T-helper 2 cell treated with Interferon-gamma antibody and Interleukin-4, amounts not matched to agents 5 μg/mL and 100 μg/mL, for 36 hours (primary cell): ENCODE results near the gene USH1G.
"Not testable (repeated sequence)": the region's sequence is repeated elsewhere in the genome, so short reads cannot be mapped to it uniquely, and the experiment has no call there.

Source experiments
- DNase-seq: peaks from one replicate; pipeline ENCODE4 v3.0.0; 2021; ENCODE audit warnings: low spot score
- H3K27ac Mint-ChIP-seq: one replicate; pipeline ENCODE4 v1.8.0; 2021; ENCODE audit warnings: mild to moderate bottlenecking, mixed read lengths
- H3K27me3 Mint-ChIP-seq: one replicate; pipeline ENCODE4 v1.8.0; 2021; ENCODE audit warnings: low read depth, mixed read lengths
- H3K36me3 Mint-ChIP-seq: one replicate; pipeline ENCODE4 v1.8.0; 2021; ENCODE audit warnings: low read depth, mixed read lengths
- H3K4me1 Mint-ChIP-seq: one replicate; pipeline ENCODE4 v1.8.0; 2021; ENCODE audit warnings: low read depth, mixed read lengths
- H3K4me3 Mint-ChIP-seq: one replicate; pipeline ENCODE4 v1.8.0; 2022; ENCODE audit warnings: mild to moderate bottlenecking, moderate library complexity, mixed read lengths
- H3K9me3 Mint-ChIP-seq: one replicate; pipeline ENCODE4 v1.8.0; 2021; ENCODE audit warnings: mixed read lengths

Gene USH1G

DNA sequence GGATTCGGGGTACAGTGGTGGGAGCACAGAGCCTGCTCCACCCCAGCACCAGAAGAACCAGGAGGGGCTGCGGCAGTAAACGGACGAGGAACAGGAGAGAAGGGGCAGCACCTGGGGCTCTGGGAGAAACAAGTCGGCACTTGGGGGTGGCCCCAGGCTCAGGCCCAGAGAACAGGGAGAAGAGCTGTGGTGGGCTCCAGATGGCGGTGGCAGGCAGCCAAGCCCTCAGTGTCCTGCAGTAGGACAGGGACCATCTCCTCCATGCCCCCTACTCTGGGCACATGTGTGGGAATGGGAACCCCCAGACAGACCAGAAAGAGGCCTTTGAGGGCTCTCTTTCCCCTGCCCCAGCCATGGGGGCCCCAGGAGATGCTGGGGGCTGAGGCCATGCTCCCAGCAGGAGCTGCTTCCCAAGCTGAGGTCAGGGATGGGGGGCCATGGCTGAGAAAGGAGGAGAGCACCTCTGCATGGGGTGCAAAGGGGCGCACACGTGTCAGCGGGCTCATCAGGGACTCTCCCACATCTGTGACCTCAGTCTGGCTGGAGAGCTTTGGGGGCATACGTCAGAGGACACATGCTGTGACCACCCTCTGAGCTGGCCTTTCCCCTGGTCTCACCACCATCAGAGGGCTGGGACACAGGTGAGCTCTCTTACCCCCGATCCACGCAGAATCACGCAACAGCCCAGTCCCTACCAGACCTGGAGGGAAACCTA, 6.8 kb downstream of the USH1G start:
- no peak overlapping the region for H3K4me3 Mint-ChIP-seq
- H3K4me1 Mint-ChIP-seq, result no peaks in the 10 kb centered on the region
- no peak overlapping the region for H3K27ac Mint-ChIP-seq
- H3K36me3 Mint-ChIP-seq, result no peaks in the 10 kb centered on the region
- peaks cover 14% of the 10 kb centered on the region for H3K27me3 Mint-ChIP-seq
- DNase-seq, result no peak
- no peaks in the 10 kb centered on the region for H3K9me3 Mint-ChIP-seq

DNA sequence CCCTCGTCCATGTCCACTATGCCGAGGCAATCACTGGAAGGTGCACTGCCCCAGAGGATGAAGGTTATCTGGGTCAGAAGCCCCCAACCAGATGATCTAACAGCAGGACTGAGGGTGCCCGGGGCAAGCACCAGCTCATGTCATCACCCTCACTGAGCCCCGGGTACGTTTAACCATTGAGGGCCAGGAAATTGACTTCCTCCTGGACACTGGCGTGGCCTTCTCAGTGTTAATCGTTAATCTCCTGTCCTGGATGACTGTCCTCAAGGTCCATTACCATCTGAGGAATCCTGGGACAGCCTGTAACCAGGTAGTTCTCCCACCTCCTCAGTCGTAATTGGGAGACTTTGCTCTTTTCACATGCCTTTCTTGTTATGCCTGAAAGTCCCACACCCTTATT, 11.6 kb downstream of the USH1G start:
- H3K4me3 Mint-ChIP-seq, H3K9me3 Mint-ChIP-seq, H3K27ac Mint-ChIP-seq: not testable (repeated sequence)

DNA sequence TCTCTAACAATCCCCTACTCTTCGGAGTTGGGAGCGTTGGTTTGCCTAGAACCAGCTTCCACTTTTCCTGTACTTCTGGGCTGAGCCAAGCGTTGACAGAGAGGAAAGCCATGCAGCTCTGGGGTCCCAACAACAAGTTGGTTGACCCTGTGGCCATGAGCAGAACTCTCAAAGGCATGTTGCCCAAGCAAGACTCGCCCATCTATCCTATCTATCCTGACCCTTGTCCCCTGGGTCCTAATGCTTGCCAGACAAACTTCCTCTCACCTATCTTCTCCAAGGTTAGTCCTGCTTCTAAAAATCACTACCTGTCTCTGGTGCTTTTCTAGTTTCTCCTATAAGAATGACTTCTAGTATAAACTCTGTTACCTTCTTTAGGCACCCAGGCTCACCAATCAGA, 14.0 kb downstream of the USH1G start:
- H3K36me3 Mint-ChIP-seq, H3K9me3 Mint-ChIP-seq, H3K4me1 Mint-ChIP-seq, H3K27ac Mint-ChIP-seq, H3K27me3 Mint-ChIP-seq, DNase-seq, H3K4me3 Mint-ChIP-seq: not testable (repeated sequence)

More for the DNA sequence above, 11.6 kb downstream of the USH1G start:
- DNase-seq, H3K36me3 Mint-ChIP-seq, H3K27me3 Mint-ChIP-seq, H3K4me1 Mint-ChIP-seq: not testable (repeated sequence)

DNA sequence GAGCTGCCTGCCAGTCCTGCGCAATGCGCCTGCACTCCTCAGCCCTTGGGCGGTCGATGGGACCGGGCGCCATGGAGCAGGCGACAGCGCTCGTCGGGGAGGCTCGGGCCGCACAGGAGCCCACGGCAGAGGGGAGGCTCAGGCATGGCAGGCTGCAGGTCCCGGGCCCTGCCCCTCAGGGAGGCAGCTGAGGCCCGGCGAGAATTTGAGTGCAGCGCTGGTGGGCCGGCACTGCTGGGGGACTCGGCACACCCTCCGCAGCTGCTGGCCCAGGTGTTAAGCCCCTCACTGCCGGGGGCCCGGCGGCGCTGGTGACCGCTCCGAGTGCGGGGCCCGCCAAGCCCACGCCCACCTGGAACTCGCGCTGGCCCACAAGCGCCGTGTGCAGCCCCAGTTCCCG, 16.0 kb downstream of the USH1G start:
- Mint-ChIP-seq H3K27ac (no peak overlapping the region), H3K9me3 (no peaks in the 10 kb centered on the region), H3K27me3 (peaks cover 4% of the 10 kb centered on the region), H3K4me3 (no peak overlapping the region), H3K36me3 (no peaks in the 10 kb centered on the region), H3K4me1 (peaks cover 3% of the 10 kb centered on the region)
- no peak for DNase-seq

DNA sequence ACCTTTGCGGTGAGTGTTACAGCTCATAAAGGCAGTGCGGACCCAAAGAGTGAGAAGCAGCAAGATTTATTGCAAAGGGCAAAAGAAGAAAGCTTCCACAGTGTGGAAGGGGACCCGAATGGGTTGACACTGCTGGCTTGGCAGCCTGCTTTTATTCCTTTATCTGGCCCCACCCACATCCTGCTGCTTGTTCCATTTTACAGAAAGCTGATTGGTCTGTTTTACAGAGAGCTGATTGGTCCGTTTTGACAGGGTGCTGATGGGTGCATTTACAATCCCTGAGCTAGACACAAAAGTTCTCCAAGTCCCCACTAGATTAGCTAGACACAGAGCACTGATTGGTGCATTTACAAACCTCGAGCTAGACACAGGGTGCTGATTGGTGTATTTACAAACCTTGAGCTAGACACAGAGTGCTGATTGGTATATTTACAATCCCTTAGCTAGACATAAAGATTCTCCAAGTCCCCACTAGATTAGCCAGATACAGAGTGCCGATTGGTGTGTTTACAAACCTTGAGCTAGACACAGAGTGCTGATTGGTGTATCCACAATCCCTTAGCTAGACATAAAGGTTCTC, 16.8 kb downstream of the USH1G start:
- not testable (repeated sequence) for H3K4me1 Mint-ChIP-seq, H3K4me3 Mint-ChIP-seq, H3K36me3 Mint-ChIP-seq, H3K27ac Mint-ChIP-seq, H3K9me3 Mint-ChIP-seq, DNase-seq, H3K27me3 Mint-ChIP-seq

DNA sequence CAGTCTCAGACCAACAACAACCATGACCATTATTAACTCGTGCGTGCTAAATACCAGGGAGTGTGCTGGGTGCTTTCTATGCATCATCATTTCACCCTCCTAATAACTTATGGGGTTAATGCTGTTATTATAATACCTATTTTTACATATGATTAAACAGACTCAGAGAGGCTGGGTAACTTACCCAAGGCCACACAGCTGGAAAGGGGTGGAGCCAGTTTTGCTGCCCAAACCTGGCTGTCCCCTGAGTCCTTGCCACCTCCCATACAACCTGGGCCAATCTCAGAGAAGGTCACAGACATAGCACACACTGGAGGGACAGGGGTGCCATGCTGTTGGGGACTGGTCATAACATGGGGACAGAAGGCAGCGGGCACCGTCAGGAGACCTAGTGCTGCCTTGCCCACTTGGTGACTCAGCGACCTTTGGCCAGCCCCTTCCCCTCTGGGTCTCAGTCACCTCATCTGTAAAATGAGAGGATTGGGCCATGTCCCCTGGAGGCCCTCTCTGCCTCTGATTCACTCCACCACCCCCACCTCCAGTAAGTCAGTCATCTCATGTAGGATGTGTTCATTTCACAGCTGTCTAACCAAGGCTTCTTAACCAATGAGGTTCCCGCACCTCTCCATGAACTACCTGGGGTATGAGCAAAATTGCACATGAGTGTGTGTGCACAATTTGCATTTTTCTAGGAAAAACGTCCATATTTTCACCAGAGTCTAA, 18.2 kb downstream of the USH1G start:
- H3K27ac Mint-ChIP-seq, result no peak overlapping the region
- H3K4me1 Mint-ChIP-seq, result peaks cover 3% of the 10 kb centered on the region
- no peak for DNase-seq
- peaks cover 7% of the 10 kb centered on the region for H3K27me3 Mint-ChIP-seq
- H3K9me3 Mint-ChIP-seq, result no peaks in the 10 kb centered on the region
- no peaks in the 10 kb centered on the region for H3K36me3 Mint-ChIP-seq
- no peak overlapping the region for H3K4me3 Mint-ChIP-seq

DNA sequence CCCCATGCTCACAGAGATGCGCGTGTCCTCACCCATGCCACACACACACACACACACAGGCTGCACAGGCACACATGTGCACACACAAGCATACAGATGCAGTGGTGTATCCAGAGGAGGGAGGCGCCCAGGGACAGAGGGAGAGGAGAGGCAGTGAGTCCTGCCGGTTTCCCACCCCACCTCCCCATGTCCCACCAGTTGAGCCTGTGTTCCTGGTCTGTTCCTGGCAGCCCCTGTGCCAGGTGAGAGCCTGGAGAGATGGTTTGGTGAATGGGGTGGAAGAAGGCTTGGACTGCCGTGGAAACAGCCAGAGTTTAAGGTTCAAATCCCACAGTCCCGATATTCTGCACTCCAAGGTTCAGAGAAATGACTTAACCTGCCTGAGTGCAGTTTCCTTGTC, 19.4 kb downstream of the USH1G start:
- DNase-seq, result no peak
- H3K9me3 Mint-ChIP-seq, result no peaks in the 10 kb centered on the region
- no peak overlapping the region for H3K4me3 Mint-ChIP-seq
- H3K27me3 Mint-ChIP-seq, result peaks cover 3% of the 10 kb centered on the region
- peaks cover 3% of the 10 kb centered on the region for H3K4me1 Mint-ChIP-seq
- H3K36me3 Mint-ChIP-seq, result no peaks in the 10 kb centered on the region
- H3K27ac Mint-ChIP-seq, result no peak overlapping the region

DNA sequence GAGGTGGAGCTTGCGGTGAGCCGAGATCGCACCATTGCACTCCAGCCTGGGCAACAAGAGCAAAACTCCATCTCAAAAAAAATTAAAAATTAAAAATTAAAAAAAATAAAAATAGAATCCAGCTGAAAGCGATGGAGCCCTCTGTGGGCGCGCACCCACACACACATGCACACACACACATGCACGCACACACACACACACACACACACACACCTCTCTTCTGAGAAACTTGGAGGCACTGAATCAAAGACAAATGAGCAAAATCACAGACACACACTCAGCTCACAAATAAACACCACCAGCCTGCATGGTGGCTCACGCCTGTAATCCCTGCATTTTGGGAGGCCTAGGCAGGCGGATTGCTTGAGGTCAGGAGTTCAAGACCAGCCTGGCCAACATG, 20.0 kb downstream of the USH1G start:
- H3K36me3 Mint-ChIP-seq, result no peaks in the 10 kb centered on the region
- H3K27me3 Mint-ChIP-seq, result peaks cover 3% of the 10 kb centered on the region
- H3K9me3 Mint-ChIP-seq, result no peaks in the 10 kb centered on the region

DNA sequence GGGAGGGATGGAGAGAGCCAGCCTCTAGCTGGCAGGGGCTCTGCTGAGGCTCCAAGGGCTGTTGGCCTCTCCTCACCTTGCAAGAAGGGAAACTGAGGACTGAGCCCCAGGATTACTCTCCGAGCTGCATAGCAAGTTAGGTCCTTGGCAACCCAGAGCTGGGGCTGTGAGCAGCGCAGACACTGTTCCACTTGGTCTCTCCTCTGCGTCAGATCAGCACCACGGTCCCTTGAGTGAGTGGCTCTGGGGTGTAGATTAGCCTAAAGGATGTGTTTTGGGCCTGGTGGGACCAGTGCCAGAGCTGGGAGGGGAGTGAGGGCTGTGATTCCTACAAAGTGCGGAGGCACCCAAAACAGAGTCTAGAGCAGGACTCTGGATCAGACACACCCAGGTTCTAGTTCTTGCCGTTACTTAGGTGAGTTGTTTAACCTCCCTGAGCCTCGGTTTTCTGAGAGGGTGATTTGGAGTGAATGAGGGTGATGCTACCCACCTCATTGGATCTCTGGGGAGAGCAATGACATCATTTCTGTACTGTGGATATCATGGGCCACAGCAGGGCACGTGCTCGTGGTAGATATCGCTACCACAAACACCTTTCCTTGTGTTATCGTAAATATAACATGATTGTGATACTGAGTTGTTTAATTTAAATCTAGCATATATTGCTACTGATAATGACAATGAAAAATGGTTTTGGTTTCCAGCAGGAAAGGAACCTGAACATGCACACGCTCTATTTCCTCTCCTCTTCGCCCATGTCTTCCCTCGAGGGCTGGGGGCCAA, 21.5 kb downstream of the USH1G start:
- Mint-ChIP-seq H3K4me1 (peaks cover 3% of the 10 kb centered on the region), H3K9me3 (no peaks in the 10 kb centered on the region), H3K27ac (no peak overlapping the region), H3K36me3 (no peaks in the 10 kb centered on the region), H3K4me3 (no peak overlapping the region), H3K27me3 (peaks cover 7% of the 10 kb centered on the region)
- no peak for DNase-seq

More for the DNA sequence above, 20.0 kb downstream of the USH1G start:
- H3K27ac Mint-ChIP-seq, result no peak overlapping the region
- H3K4me3 Mint-ChIP-seq, result no peak overlapping the region
- H3K4me1 Mint-ChIP-seq, result peaks cover 3% of the 10 kb centered on the region
- no peak for DNase-seq

DNA sequence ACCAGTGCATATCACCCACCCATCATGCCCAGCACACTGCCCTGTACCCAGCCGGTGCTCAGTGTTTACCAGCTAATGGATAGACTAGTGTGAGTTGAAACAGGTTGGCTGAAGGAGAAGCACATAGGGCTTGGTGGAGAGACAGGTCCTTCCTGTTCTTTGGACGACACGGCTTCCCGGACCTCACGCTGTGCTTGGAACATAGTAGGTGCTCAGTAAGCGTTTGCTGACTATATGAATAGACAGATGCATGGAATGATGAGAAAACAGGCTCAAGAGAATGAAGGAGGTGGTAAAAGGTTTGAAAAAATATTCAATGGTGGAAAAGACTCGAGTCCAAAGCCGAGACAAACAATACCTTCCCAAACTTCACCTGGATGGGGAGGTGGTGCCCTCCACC, 22.8 kb downstream of the USH1G start:
- H3K36me3 Mint-ChIP-seq, result no peaks in the 10 kb centered on the region
- no peaks in the 10 kb centered on the region for H3K4me1 Mint-ChIP-seq
- H3K9me3 Mint-ChIP-seq, result no peaks in the 10 kb centered on the region
- H3K27me3 Mint-ChIP-seq, result peaks cover 20% of the 10 kb centered on the region
- H3K27ac Mint-ChIP-seq, result no peak overlapping the region
- no peak overlapping the region for H3K4me3 Mint-ChIP-seq
- no peak for DNase-seq

DNA sequence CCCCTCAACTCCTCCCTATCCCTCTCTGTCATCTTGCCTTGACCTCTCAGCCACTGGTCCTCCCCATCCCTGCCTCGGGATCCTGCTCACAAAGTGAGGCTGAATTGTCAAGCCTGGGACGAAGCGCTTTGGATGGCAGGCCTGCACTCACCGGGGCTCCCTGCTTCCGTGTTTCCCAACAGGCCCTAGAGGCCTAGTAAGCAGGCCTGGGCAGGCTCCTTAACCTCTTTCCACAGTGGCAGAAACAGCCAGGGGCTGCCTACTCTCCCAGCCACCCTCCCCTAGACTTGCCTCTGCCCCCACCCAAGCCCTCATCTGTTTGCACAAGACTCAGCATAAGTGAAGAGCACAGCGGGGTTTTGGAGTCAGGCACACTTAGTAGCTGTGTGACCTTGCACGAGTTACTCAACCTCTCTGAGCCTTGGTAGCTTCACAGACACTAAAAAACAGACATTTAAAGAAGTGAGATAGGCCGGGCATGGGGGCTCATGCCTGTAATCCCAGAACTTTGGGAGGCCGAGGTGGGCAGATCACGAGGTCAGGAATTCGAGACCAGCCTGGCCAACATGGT, 24.6 kb downstream of the USH1G start:
- H3K27me3 Mint-ChIP-seq, result peaks cover 34% of the 10 kb centered on the region
- no peaks in the 10 kb centered on the region for H3K9me3 Mint-ChIP-seq
- H3K4me3 Mint-ChIP-seq, result no peak overlapping the region
- peaks cover 2% of the 10 kb centered on the region for H3K4me1 Mint-ChIP-seq
- no peak overlapping the region for H3K27ac Mint-ChIP-seq
- DNase-seq, result no peak
- no peaks in the 10 kb centered on the region for H3K36me3 Mint-ChIP-seq

DNA sequence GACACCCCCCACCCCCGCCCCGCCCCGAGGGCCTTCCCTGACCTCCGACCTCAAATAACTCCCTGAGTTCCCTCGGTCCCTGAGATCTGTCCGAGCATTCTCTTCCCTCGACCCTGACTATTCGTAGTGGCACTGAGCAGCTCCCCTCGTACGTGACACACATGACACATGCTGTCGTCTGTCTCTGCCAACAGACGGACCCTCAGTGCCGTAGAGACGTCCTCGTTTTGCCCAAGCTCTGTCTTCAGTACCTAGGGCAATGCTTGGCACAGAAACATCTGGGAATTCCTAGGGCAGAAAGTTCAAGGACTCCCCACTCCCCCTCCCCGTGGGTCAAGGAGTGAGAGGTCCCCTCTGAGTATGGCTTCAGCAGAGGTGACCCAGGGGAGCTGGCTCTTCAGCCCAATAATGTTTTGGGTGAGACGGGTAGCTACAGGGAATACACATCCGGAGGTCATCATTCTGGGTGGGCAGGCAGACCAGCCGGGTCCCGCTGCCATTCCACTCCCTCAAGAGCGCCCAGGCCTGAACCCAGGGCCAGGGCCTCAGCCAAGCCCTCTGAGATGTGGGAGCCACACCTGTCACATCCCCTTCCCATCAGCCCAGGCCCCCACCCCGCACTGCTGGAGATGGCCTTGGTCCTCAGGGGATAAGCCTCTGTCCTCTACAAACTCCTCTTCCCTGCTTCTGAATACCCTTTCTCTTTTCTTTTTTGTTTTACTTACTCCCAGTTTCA, 29.0 kb downstream of the USH1G start:
- Mint-ChIP-seq H3K9me3 (no peaks in the 10 kb centered on the region), H3K4me1 (peaks cover 2% of the 10 kb centered on the region), H3K4me3 (peak overlapping the region; percentile 55), H3K27me3 (peaks cover 48% of the 10 kb centered on the region), H3K36me3 (no peaks in the 10 kb centered on the region), H3K27ac (no peak overlapping the region)
- DNase-seq, result no peak
